H1 (cell line): Measurements from ENCODE around the gene MAP3K6. TPM values are rescaled to one million over a fixed set of nuclear protein-coding genes. Genes with fewer than 3 reads are reported as not detected.

Source experiments
- CTCF ChIA-PET: fragments of 300-600 bp; sonication (Branson Sonifier 250); formaldehyde crosslinking; loops from one replicate; lab custom pipeline; 2021; ENCODE audit not compliant: partially characterized antibody; lab: Charles Lee
- POLR2A ChIA-PET: fragments of 300-600 bp; sonication (Branson Sonifier 250); formaldehyde crosslinking; loops from one replicate; lab custom pipeline; 2021; ENCODE audit warnings: inconsistent platforms; ENCODE audit not compliant: partially characterized antibody; lab: Charles Lee
- DNase-seq, 2 experiments: peaks; one replicate each; pipeline versions ENCODE4 v3.0.0 to v3.0.0-alpha.2; 2010 to 2022; ENCODE audit warnings: low spot score in 2 of 2, low read depth in 1 of 2, mixed read lengths in 1 of 2
- FAIRE-seq: peaks from 2 replicates; lab custom pipeline; 2011; peaks lifted over from hg19 to GRCh38; lab: Jason Lieb, UNC
- H2AFZ ChIP-seq: 2 replicates; pipeline ENCODE4 v1.8.1; 2012; ENCODE audit warnings: low read length, inconsistent platforms
- H2AK5ac ChIP-seq: 2 replicates; pipeline ENCODE4 v1.6.1; 2013; ENCODE audit warnings: low read depth, low read length
- H2BK120ac ChIP-seq: replicated peaks from 2 replicates; pipeline ENCODE3; 2013; ENCODE audit warnings: low read depth, low read length, inconsistent platforms
- H2BK12ac ChIP-seq: 2 replicates; pipeline ENCODE4 v1.6.1; 2013; ENCODE audit warnings: low read depth, low read length
- H2BK15ac ChIP-seq: 2 replicates; pipeline ENCODE4 v1.6.1; 2013; ENCODE audit warnings: low read length
- H2BK20ac ChIP-seq: 2 replicates; pipeline ENCODE4 v1.6.1; 2013; ENCODE audit warnings: low read length
- H2BK5ac ChIP-seq: 2 replicates; pipeline ENCODE4 v1.6.1; 2013; ENCODE audit warnings: low read depth, low read length
- H3K14ac ChIP-seq: 2 replicates; pipeline ENCODE4 v1.6.1; 2013; ENCODE audit warnings: inconsistent platforms; ENCODE audit not compliant: insufficient read length
- H3K18ac ChIP-seq: 2 replicates; pipeline ENCODE4 v1.6.1; 2013; ENCODE audit warnings: low read length; ENCODE audit errors: extremely low read depth
- H3K23ac ChIP-seq: 2 replicates; pipeline ENCODE4 v1.6.1; 2013; ENCODE audit warnings: inconsistent platforms; ENCODE audit not compliant: insufficient read length
- H3K23me2 ChIP-seq: 2 replicates; pipeline ENCODE4 v1.6.1; 2013; ENCODE audit warnings: low read depth, low read length
- H3K27ac ChIP-seq: 2 replicates; pipeline ENCODE4 v1.6.1; 2011; ENCODE audit warnings: low read depth, low read length, inconsistent platforms
- H3K27me3 ChIP-seq, 4 experiments: replicated peaks in 1 of 4; 1 replicate in 1 of 4; 2 replicates in 3 of 4; pipeline versions ENCODE4 v1.6.1 to v1.8.1; 2011 to 2013; ENCODE audit warnings: low read length in 3 of 4, mild to moderate bottlenecking in 3 of 4, inconsistent platforms in 2 of 4, mixed read lengths in 2 of 4, moderate library complexity in 1 of 4; ENCODE audit not compliant: control insufficient read depth in 3 of 4, insufficient read depth in 3 of 4; ENCODE audit errors: extremely low read depth in 1 of 4
- H3K36me3 ChIP-seq, 4 experiments: 2 replicates each; pipeline versions ENCODE4 v1.6.1 to v1.8.1; 2011 to 2013; ENCODE audit warnings: mild to moderate bottlenecking in 4 of 4, low read length in 3 of 4, moderate library complexity in 2 of 4, control low read depth in 1 of 4, inconsistent platforms in 1 of 4; ENCODE audit not compliant: insufficient read depth in 4 of 4, control insufficient read depth in 2 of 4
- H3K4ac ChIP-seq: replicated peaks from 2 replicates; pipeline ENCODE3; 2013; ENCODE audit warnings: low read length, low read depth, mixed read lengths, inconsistent platforms; ENCODE audit not compliant: insufficient read length
- H3K4me1 ChIP-seq, 4 experiments: replicated peaks in 1 of 4; 1 replicate in 1 of 4; 2 replicates in 3 of 4; pipeline versions ENCODE4 v1.6.1 to v1.8.1; 2011 to 2013; ENCODE audit warnings: low read length in 3 of 4, inconsistent platforms in 2 of 4, mixed read lengths in 1 of 4; ENCODE audit not compliant: insufficient read depth in 4 of 4, control insufficient read depth in 3 of 4
- H3K4me2 ChIP-seq, 2 experiments: 2 replicates each; pipeline versions ENCODE4 v1.6.1 to v1.8.1; 2011 to 2013; ENCODE audit warnings: low read depth in 2 of 2, low read length in 2 of 2, control low read depth in 1 of 2, inconsistent platforms in 1 of 2, mild to moderate bottlenecking in 1 of 2; ENCODE audit not compliant: insufficient read depth in 1 of 2
- H3K4me3 ChIP-seq, 4 experiments: fragments of 200-600, 300-600 bp in 1 of 4; sonication (generic), shearing (Covaris generic), sonication (Bioruptor Twin) in 1 of 4; 2 replicates each; pipeline versions ENCODE4 v1.5.1 to v1.8.1; 2011 to 2016; ENCODE audit warnings: low read length in 4 of 4, low read depth in 3 of 4, control low read depth in 2 of 4, inconsistent platforms in 2 of 4, mild to moderate bottlenecking in 2 of 4, mixed read lengths in 1 of 4, moderate library complexity in 1 of 4; ENCODE audit not compliant: insufficient read depth in 2 of 4; ENCODE audit errors: extremely low read depth in 1 of 4
- H3K56ac ChIP-seq: replicated peaks from 2 replicates; pipeline ENCODE3; 2013; ENCODE audit warnings: low read depth, mild to moderate bottlenecking, mixed read lengths, low read length, inconsistent platforms; ENCODE audit not compliant: insufficient read length
- H3K79me1 ChIP-seq: 2 replicates; pipeline ENCODE4 v1.6.1; 2013; ENCODE audit warnings: low read depth, low read length, control low read depth
- H3K79me2 ChIP-seq, 2 experiments: 2 replicates each; pipeline versions ENCODE4 v1.6.1 to v1.8.1; 2012 to 2013; ENCODE audit warnings: low read length in 2 of 2, mild to moderate bottlenecking in 2 of 2, inconsistent platforms in 1 of 2; ENCODE audit not compliant: insufficient read depth in 2 of 2, control insufficient read depth in 1 of 2
- H3K9ac ChIP-seq, 4 experiments: replicated peaks in 1 of 4; 1 replicate in 1 of 4; 2 replicates in 3 of 4; pipeline versions ENCODE4 v1.6.1 to v1.8.1; 2011 to 2013; ENCODE audit warnings: low read depth in 3 of 4, low read length in 3 of 4, control low read depth in 2 of 4, mild to moderate bottlenecking in 2 of 4, moderate library complexity in 2 of 4, inconsistent platforms in 1 of 4; ENCODE audit errors: extremely low read depth in 1 of 4
- H3K9me3 ChIP-seq, 2 experiments: 2 replicates each; pipeline versions ENCODE4 v1.6.1 to v1.8.1; 2012 to 2013; ENCODE audit warnings: mild to moderate bottlenecking in 2 of 2, moderate library complexity in 2 of 2, control low read depth in 1 of 2, inconsistent platforms in 1 of 2, low read depth in 1 of 2, low read length in 1 of 2, mixed read lengths in 1 of 2; ENCODE audit not compliant: insufficient read depth in 2 of 2
- H4K20me1 ChIP-seq, 2 experiments: replicated peaks in 1 of 2; 2 replicates each; pipeline versions ENCODE3 to v1.8.1; 2011 to 2013; ENCODE audit warnings: inconsistent platforms in 2 of 2, low read length in 2 of 2, mild to moderate bottlenecking in 1 of 2; ENCODE audit not compliant: insufficient read depth in 2 of 2, control insufficient read depth in 1 of 2
- H4K5ac ChIP-seq: 2 replicates; pipeline ENCODE4 v1.6.1; 2013; ENCODE audit warnings: low read length, low read depth, mixed read lengths, inconsistent platforms; ENCODE audit not compliant: insufficient read length
- H4K8ac ChIP-seq: 2 replicates; pipeline ENCODE4 v1.8.0; 2013; ENCODE audit warnings: mild to moderate bottlenecking, moderate library complexity, low read length, inconsistent platforms; ENCODE audit not compliant: insufficient read depth; ENCODE audit errors: extremely low read depth
- H4K91ac ChIP-seq: replicated peaks from 2 replicates; pipeline ENCODE3; 2013; ENCODE audit warnings: low read length, mixed read lengths, inconsistent platforms; ENCODE audit not compliant: insufficient read length
- CBX8 ChIP-seq: fragments of 300-800, 300-1000 bp; sonication (generic); IDR thresholded peaks from 2 replicates; pipeline ENCODE4 v1.7.1; 2016; ENCODE audit warnings: low read depth, low read length, borderline replicate concordance
- CTBP2 ChIP-seq: IDR thresholded peaks from 2 replicates; pipeline ENCODE4 v1.7.0; 2011; ENCODE audit warnings: borderline replicate concordance, mild to moderate bottlenecking, moderate library complexity, mixed read lengths, low read length; ENCODE audit not compliant: insufficient read depth, insufficient read length
- CTCF ChIP-seq, 3 experiments: IDR thresholded peaks; 1 replicate in 2 of 3; 2 replicates in 1 of 3; pipeline versions ENCODE4 v1.5.1 to v1.6.1; 2011; ENCODE audit warnings: low read length in 3 of 3, mild to moderate bottlenecking in 3 of 3, inconsistent platforms in 2 of 3, low read depth in 1 of 3, moderate library complexity in 1 of 3; ENCODE audit not compliant: insufficient read depth in 1 of 3; ENCODE audit errors: control extremely low read depth in 1 of 3
- EP300 ChIP-seq, 2 experiments: IDR thresholded peaks; 1 replicate in 1 of 2; 2 replicates in 1 of 2; pipeline ENCODE4 v1.6.1; 2011 to 2012; ENCODE audit warnings: low read depth in 2 of 2, low read length in 2 of 2, mild to moderate bottlenecking in 2 of 2, borderline replicate concordance in 1 of 2, inconsistent platforms in 1 of 2, moderate library complexity in 1 of 2
- HDAC2 ChIP-seq, 2 experiments: fragments of 300-600 bp in 1 of 2; sonication (generic) in 1 of 2; IDR thresholded peaks; 2 replicates each; pipeline ENCODE4 v1.6.1; 2011 to 2012; ENCODE audit warnings: low read depth in 2 of 2, low read length in 2 of 2, mild to moderate bottlenecking in 2 of 2, moderate library complexity in 2 of 2, borderline replicate concordance in 1 of 2, inconsistent platforms in 1 of 2
- SP1 ChIP-seq: IDR thresholded peaks from 2 replicates; pipeline ENCODE4 v1.6.1; 2011; ENCODE audit warnings: low read depth, low read length
- SP4 ChIP-seq: IDR thresholded peaks from 2 replicates; pipeline ENCODE4 v1.6.1; 2012; ENCODE audit warnings: low read length, inconsistent platforms
- TAF7 ChIP-seq: optimal IDR thresholded peaks from 2 replicates; pipeline ENCODE3; 2011; ENCODE audit warnings: low read depth, mild to moderate bottlenecking, inconsistent platforms, low read length, moderate library complexity, borderline replicate concordance
- TBP ChIP-seq: IDR thresholded peaks from 2 replicates; pipeline ENCODE4 v1.6.1; 2011; ENCODE audit warnings: low read depth, low read length, improper control_type of control experiment
- TEAD4 ChIP-seq: IDR thresholded peaks from 2 replicates; pipeline ENCODE4 v1.6.1; 2012; ENCODE audit warnings: low read depth, low read length, inconsistent platforms, mixed read lengths
- WGBS, 2 experiments: shearing (Covaris generic) in 1 of 2; methylation state at CpG; one replicate each; pipeline versions ENCODE4 v1.1.6 to v1.1.7; 2013 to 2015; ENCODE audit warnings: low lambda C conversion rate in 2 of 2, mixed read lengths in 2 of 2, inconsistent platforms in 1 of 2, low coverage in 1 of 2, missing lambda C conversion rate in 1 of 2; ENCODE audit not compliant: insufficient replicate concordance in 2 of 2, insufficient coverage in 1 of 2, insufficient read length in 1 of 2; ENCODE audit errors: extremely low coverage in 1 of 2, missing lambda C conversion rate in 1 of 2; 5-methylcytosine and 5-hydroxymethylcytosine counted together
- polyA plus RNA-seq, 7 experiments: library from polyadenylated mRNA; depleted of rRNA in 3 of 7; stranded (reverse) in 5 of 7; unstranded in 2 of 7; fragments of >200 nt in 5 of 7; fragments of 200-250 nt in 2 of 7; gene quantifications; 1 replicate in 5 of 7; 2 replicates in 1 of 7; 4 replicates in 1 of 7; pipeline versions ENCODE4 v1.2.1 to v1.2.3, GENCODE V29; 2011 to 2013; ENCODE audit warnings: missing spikeins in 2 of 7, mixed read lengths in 2 of 7
- total RNA-seq: library from RNA; stranded (reverse); fragmentation: NEBNext Ultra II Directional; extraction: Animal tissue kit (Norgen Biotek cat#: 25700); gene quantifications from 2 replicates; pipeline ENCODE4 v1.2.1, GENCODE V29; 2021

The MAP3K6 gene
- total and polyA plus RNA-seq, 2 of the 8 experiments (the other 6 are each of a cell fraction or from before 2014, with no cell fraction given), result 7.4 to 7.6 TPM

DNA sequence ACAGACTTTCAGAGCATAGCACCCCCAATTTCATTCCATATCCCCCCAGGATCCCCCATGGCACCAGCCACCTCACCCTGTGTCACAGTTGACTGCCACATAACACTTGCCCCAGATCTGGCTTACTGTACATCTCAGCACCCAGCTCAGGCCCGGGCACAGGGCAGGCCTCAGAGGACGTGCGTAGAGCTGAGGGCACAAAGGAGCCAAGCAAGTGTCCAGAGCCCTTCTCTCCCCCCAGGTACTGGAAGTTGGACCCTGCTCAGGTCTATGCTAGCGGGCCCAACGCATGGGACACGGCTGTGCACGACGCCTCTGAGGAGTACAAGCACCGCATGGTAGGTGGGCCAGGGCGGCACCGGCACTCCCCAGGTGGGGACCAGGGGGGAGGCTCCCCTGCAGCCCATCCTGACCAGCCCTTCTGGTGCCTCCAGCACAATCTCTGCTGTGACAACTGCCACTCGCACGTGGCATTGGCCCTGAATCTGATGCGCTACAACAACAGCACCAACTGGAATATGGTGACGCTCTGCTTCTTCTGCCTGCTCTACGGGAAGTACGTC lies 33.0 kb downstream of the MAP3K6 start:
- H2BK15ac ChIP-seq, result no peak overlapping the region

More for the DNA sequence above, 33.0 kb downstream of the MAP3K6 start:
- Histone ChIP-seq H4K8ac (no peak overlapping the region), H3K23ac (no peak overlapping the region), H3K79me2 (peaks cover 0 to 6% of the 10 kb centered on the region in 2 experiments; a peak in 2 of 4 replicates), H4K20me1 (peaks cover 4 to 17% of the 10 kb centered on the region in 2 experiments), H3K4ac (no peak overlapping the region), H2BK12ac (no peak overlapping the region), H3K27ac (no peak overlapping the region), H4K91ac (no peak overlapping the region), H3K79me1 (no peaks in the 10 kb centered on the region), H3K4me1 (no peaks in the 10 kb centered on the region), H3K36me3 (peaks cover 4 to 18% (median 11%) of the 10 kb centered on the region in 4 experiments; a peak in 7 of 8 replicates), H3K4me3 (no peak overlapping the region), H4K5ac (no peak overlapping the region), H2BK5ac (no peak overlapping the region), H3K4me2 (no peak overlapping the region), H2BK20ac (no peak overlapping the region), H3K9me3 (no peaks in the 10 kb centered on the region), H3K14ac (no peak overlapping the region), H3K18ac (no peak overlapping the region), H3K23me2 (no peaks in the 10 kb centered on the region), H2AK5ac (no peak overlapping the region), H2AFZ (no peak overlapping the region), H3K9ac (no peak overlapping the region), H2BK120ac (no peak overlapping the region)
- WGBS, 2 experiments, result 86% methylated on average over 17 of the region's 17 CpGs; no CpG with 5 or more reads in 1 of the 2 experiments
- ChIA-PET POLR2A (interaction anchor here (0.9 to 2.2 kb wide), 7 partner anchors 10 to 34 kb away, joined by 3 to 7 read pairs (median 5); no protein-coding TSS in a partner anchor), CTCF (interaction anchor here (0.6 to 17.0 kb wide), 31 partner anchors 10 to 316 kb away, joined by 3 to 321 read pairs (median 5); partner anchors contain the start of genes CD164L2, MAP3K6, SYTL1 and TMEM222)
- no peak for DNase-seq
- FAIRE-seq, result no peak
- TF ChIP-seq CTBP2, result no peak
- TF ChIP-seq SP1, result no peak
- TF ChIP-seq TBP, result no peak
- TF ChIP-seq EP300 (IDR thresholded peaks at IDR 0.05; ENCODE audit: borderline replicate concordance in 1 of 2, low read depth in 2 of 2, low read length in 2 of 2), result no peak
- TF ChIP-seq CBX8, result no peak
- no peak for TF ChIP-seq TEAD4
- TF ChIP-seq TAF7, result no peak
- no peak for TF ChIP-seq SP4
- no peak for TF ChIP-seq HDAC2 (IDR thresholded peaks at IDR 0.05; ENCODE audit: borderline replicate concordance in 1 of 2, low read depth in 2 of 2, low read length in 2 of 2)
- TF ChIP-seq CTCF (IDR thresholded peaks at IDR 0.05; ENCODE audit: control extremely low read depth in 1 of 3, insufficient read depth in 1 of 3, low read depth in 1 of 3, low read length in 3 of 3), result no peak
- TF ChIP-seq, all 59 proteins: peak for 0
- Histone ChIP-seq H3K27me3 (no peaks in the 10 kb centered on the region), H3K56ac (no peak overlapping the region)
